Measurements from ENCODE around the gene KIRREL1.

Gene KIRREL1

GRCh38 chr1:158035976-158036583 is 42.6 kb downstream of the KIRREL1 start:
- DNase-seq (ENCODE audit: low read depth): no peak

GRCh38 chr1:158037008-158037865 is 43.8 kb downstream of the KIRREL1 start:
- DNase-seq (ENCODE audit: low read depth): no peak

- DNase-seq (ENCODE audit: low read depth): no peak
These were observed 44.5 kb downstream of the KIRREL1 start for GRCh38 chr1:158037866-158038359.

GRCh38 chr1:158038793-158039192 is 45.3 kb downstream of the KIRREL1 start:
- no peak for DNase-seq (ENCODE audit: low read depth)

GRCh38 chr1:158039380-158039779 is 45.9 kb downstream of the KIRREL1 start:
- no peak for DNase-seq (ENCODE audit: low read depth)

- no peak for DNase-seq (ENCODE audit: low read depth)
These were observed 46.9 kb downstream of the KIRREL1 start for GRCh38 chr1:158040323-158040722.

- no peak for DNase-seq (ENCODE audit: low read depth)
These were observed 49.8 kb downstream of the KIRREL1 start for GRCh38 chr1:158043232-158043631.

- DNase-seq (ENCODE audit: low read depth): no peak
These were observed 52.2 kb downstream of the KIRREL1 start for GRCh38 chr1:158045639-158046038.

GRCh38 chr1:158046715-158047510 is 53.5 kb downstream of the KIRREL1 start:
- DNase-seq (ENCODE audit: low read depth): no peak

GRCh38 chr1:158048371-158049067 is 55.1 kb downstream of the KIRREL1 start:
- no peak for DNase-seq (ENCODE audit: low read depth)

- DNase-seq (ENCODE audit: low read depth): no peak
These were observed 56.4 kb downstream of the KIRREL1 start for GRCh38 chr1:158049853-158050252.

GRCh38 chr1:158053276-158053675 is 59.8 kb downstream of the KIRREL1 start:
- DNase-seq (ENCODE audit: low read depth): no peak

- no peak for DNase-seq (ENCODE audit: low read depth)
These were observed 61.3 kb downstream of the KIRREL1 start for GRCh38 chr1:158054721-158055120.

GRCh38 chr1:158055854-158056253 is 62.4 kb downstream of the KIRREL1 start:
- DNase-seq (ENCODE audit: low read depth): no peak

GRCh38 chr1:158056498-158056897 is 63.1 kb downstream of the KIRREL1 start:
- no peak for DNase-seq (ENCODE audit: low read depth)

- DNase-seq (ENCODE audit: low read depth): no peak
These were observed 65.0 kb downstream of the KIRREL1 start for GRCh38 chr1:158058237-158058985.

- no peak for DNase-seq (ENCODE audit: low read depth)
These were observed 66.5 kb downstream of the KIRREL1 start for GRCh38 chr1:158059984-158060383.

GRCh38 chr1:158062174-158062573 is 68.7 kb downstream of the KIRREL1 start:
- no peak for DNase-seq (ENCODE audit: low read depth)

GRCh38 chr1:158067662-158068061 is 74.2 kb downstream of the KIRREL1 start:
- no peak for DNase-seq (ENCODE audit: low read depth)

- no peak for DNase-seq (ENCODE audit: low read depth)
These were observed 75.5 kb downstream of the KIRREL1 start for GRCh38 chr1:158068918-158069317.

- DNase-seq (ENCODE audit: low read depth): no peak
These were observed 77.7 kb downstream of the KIRREL1 start for GRCh38 chr1:158071138-158071537.

All from CMK (cell line).